ENCODE results near the gene PRDM7.
"Not testable (repeated sequence)": the region's sequence is repeated elsewhere in the genome, so short reads cannot be mapped to it uniquely, and the experiment has no call there.

The PRDM7 gene

GRCh38 chr16:90072442-90073105 is 4.6 kb downstream of the PRDM7 start:
- DNase-seq (ENCODE audit: low read depth in 3 of 3, low spot score in 1 of 3): no peak

- DNase-seq (ENCODE audit: low read depth in 3 of 3, low spot score in 1 of 3): no peak
Observed at GRCh38 chr16:90070440-90070839, 6.7 kb downstream of the PRDM7 start.

- no peak for DNase-seq (ENCODE audit: low read depth in 3 of 3, low spot score in 1 of 3)
Observed at GRCh38 chr16:90061437-90061836, 15.7 kb downstream of the PRDM7 start.

GRCh38 chr16:90057738-90058173 is 19.4 kb downstream of the PRDM7 start:
- DNase-seq (ENCODE audit: low read depth in 3 of 3, low spot score in 1 of 3): no peak

GRCh38 chr16:90056521-90056920 is 20.6 kb downstream of the PRDM7 start:
- DNase-seq (ENCODE audit: low read depth in 3 of 3, low spot score in 1 of 3): not testable (repeated sequence)

GRCh38 chr16:90055371-90055770 is 21.8 kb downstream of the PRDM7 start:
- no peak for DNase-seq (ENCODE audit: low read depth in 3 of 3, low spot score in 1 of 3)

- DNase-seq (ENCODE audit: low read depth in 3 of 3, low spot score in 1 of 3): no peak
Observed at GRCh38 chr16:90054554-90054953, 22.6 kb downstream of the PRDM7 start.

- no peak for DNase-seq (ENCODE audit: low read depth in 3 of 3, low spot score in 1 of 3)
Observed at GRCh38 chr16:90053902-90054500, 23.1 kb downstream of the PRDM7 start.

- DNase-seq (ENCODE audit: low read depth in 3 of 3, low spot score in 1 of 3): no peak
Observed at GRCh38 chr16:90050969-90051368, 26.2 kb downstream of the PRDM7 start.

GRCh38 chr16:90048737-90049330 is 28.3 kb downstream of the PRDM7 start:
- no peak for DNase-seq (ENCODE audit: low read depth in 3 of 3, low spot score in 1 of 3)

GRCh38 chr16:90048347-90048722 is 28.8 kb downstream of the PRDM7 start:
- no peak for DNase-seq (ENCODE audit: low read depth in 3 of 3, low spot score in 1 of 3)

GRCh38 chr16:90047714-90048346 is 29.3 kb downstream of the PRDM7 start:
- no peak for DNase-seq (ENCODE audit: low read depth in 3 of 3, low spot score in 1 of 3)

GRCh38 chr16:90046971-90047713 is 30.0 kb downstream of the PRDM7 start:
- DNase-seq (ENCODE audit: low read depth in 3 of 3, low spot score in 1 of 3): no peak

GRCh38 chr16:90046122-90046970 is 30.8 kb downstream of the PRDM7 start:
- DNase-seq (ENCODE audit: low read depth in 3 of 3, low spot score in 1 of 3): no peak

- DNase-seq (ENCODE audit: low read depth in 3 of 3, low spot score in 1 of 3): no peak
Observed at GRCh38 chr16:90044111-90044551, 33.0 kb downstream of the PRDM7 start.

GRCh38 chr16:90043526-90043925 is 33.6 kb downstream of the PRDM7 start:
- DNase-seq (ENCODE audit: low read depth in 3 of 3, low spot score in 1 of 3): no peak

- no peak for DNase-seq (ENCODE audit: low read depth in 3 of 3, low spot score in 1 of 3)
Observed at GRCh38 chr16:90042946-90043514, 34.1 kb downstream of the PRDM7 start.

GRCh38 chr16:90041896-90042473 is 35.1 kb downstream of the PRDM7 start:
- no peak for DNase-seq (ENCODE audit: low read depth in 3 of 3, low spot score in 1 of 3)

- no peak for DNase-seq (ENCODE audit: low read depth in 3 of 3, low spot score in 1 of 3)
Observed at GRCh38 chr16:90040152-90041023, 36.7 kb downstream of the PRDM7 start.
